ENCODE results near the gene WDR18. TPM values are rescaled to one million over a fixed set of nuclear protein-coding genes. Genes with fewer than 3 reads are reported as not detected.

The WDR18 gene
- total RNA-seq, 2 donors from 2014 or later = 26.5 to 81.5 TPM

DNA sequence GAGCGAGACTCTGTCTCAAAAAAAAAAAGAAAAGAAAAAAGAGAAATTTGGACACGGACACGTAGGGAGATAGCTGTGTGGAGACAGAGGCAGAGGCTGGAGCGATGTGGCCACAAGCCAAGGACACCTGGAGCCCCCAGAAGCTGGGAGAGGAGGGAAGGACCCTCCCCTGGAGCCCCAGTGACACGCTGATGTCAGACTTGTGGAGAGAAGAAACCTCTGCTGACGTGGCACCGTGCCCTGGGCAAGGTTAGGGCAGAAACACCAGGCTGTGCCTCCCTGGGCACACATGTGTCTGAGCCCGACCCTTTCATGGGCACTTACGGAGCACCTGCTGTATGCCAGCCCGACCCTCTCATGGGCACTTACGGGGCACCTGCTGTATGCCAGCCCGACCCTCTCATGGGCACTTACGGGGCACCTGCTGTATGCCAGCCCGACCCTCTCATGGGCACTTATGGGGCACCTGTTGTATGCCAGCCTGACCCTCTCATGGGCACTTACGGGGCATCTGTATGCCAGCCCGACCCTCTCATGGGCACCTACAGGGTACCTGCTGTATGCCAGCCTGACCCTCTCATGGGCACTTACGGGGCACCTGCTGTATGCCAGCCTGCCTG lies 40.5 kb upstream of the WDR18 start:
- H3K36me3 ChIP-seq = no peaks in the 10 kb centered on the region
- DNase-seq = no peak
- H3K9me3 ChIP-seq = no peaks in the 10 kb centered on the region
- H3K4me3 ChIP-seq = no peak overlapping the region
- H3K9ac ChIP-seq (ENCODE audit: low read depth in 2 of 2, low read length in 2 of 2) = peak overlapping the region in 1 of 2 donors; percentile 19
- intact Hi-C loops (cut with DNase I) = no loop called here
- TF ChIP-seq CTCF (IDR thresholded peaks at IDR 0.05) = no peak
- H3K27ac ChIP-seq = no peak overlapping the region
- H3K4me1 ChIP-seq = peaks cover 9% of the 10 kb centered on the region
- no peaks in the 10 kb centered on the region for H3K27me3 ChIP-seq

DNA sequence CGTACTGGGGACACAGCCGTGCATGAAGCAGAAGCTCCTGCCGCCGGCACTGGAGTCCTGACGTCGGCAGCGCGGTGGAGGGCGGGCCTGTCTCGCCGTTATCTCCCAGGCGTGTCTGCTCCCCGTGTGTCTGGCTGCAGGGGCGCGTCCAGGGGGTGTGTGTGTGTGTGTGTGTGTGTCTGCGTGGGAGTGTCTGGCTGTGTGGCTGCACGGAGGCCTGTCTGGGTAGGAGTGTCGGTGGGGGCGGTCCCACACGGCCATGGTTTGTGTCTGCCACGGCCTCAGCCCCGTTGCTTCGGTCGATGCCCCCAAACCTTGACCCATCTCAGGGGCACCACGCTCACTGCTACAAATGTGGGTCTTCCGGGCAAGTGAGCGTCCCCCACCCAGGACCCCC lies 40.0 kb upstream of the WDR18 start:
- Histone ChIP-seq H3K36me3 (no peaks in the 10 kb centered on the region), H3K4me1 (peaks cover 9% of the 10 kb centered on the region), H3K9me3 (no peaks in the 10 kb centered on the region), H3K27me3 (no peaks in the 10 kb centered on the region), H3K9ac (ENCODE audit: low read depth in 2 of 2, low read length in 2 of 2) (no peak overlapping the region), H3K27ac (no peak overlapping the region), H3K4me3 (no peak overlapping the region)
- peak; percentile 76 for DNase-seq
- TF ChIP-seq CTCF (IDR thresholded peaks at IDR 0.05) = no peak
- intact Hi-C loops (cut with DNase I) = no loop called here

- Histone ChIP-seq H3K4me1 (peaks cover 9% of the 10 kb centered on the region), H3K9ac (ENCODE audit: low read depth in 2 of 2, low read length in 2 of 2) (no peak overlapping the region), H3K4me3 (no peak overlapping the region), H3K27me3 (no peaks in the 10 kb centered on the region), H3K27ac (no peak overlapping the region), H3K36me3 (no peaks in the 10 kb centered on the region), H3K9me3 (no peaks in the 10 kb centered on the region)
- intact Hi-C loops (cut with DNase I) = no loop called here
- TF ChIP-seq CTCF (IDR thresholded peaks at IDR 0.05) = no peak
- no peak for DNase-seq
These were observed 39.4 kb upstream of the WDR18 start for GRCh38 chr19:944663-945241.

- DNase-seq = no peak
- Histone ChIP-seq H3K4me3 (no peak overlapping the region), H3K9me3 (no peaks in the 10 kb centered on the region), H3K9ac (ENCODE audit: low read depth in 2 of 2, low read length in 2 of 2) (no peak overlapping the region), H3K4me1 (peaks cover 9% of the 10 kb centered on the region), H3K36me3 (no peaks in the 10 kb centered on the region), H3K27me3 (no peaks in the 10 kb centered on the region), H3K27ac (no peak overlapping the region)
- intact Hi-C loops (cut with DNase I) = no loop called here
- TF ChIP-seq CTCF (IDR thresholded peaks at IDR 0.05) = no peak
These were observed 38.5 kb upstream of the WDR18 start for GRCh38 chr19:945401-946252.

DNA sequence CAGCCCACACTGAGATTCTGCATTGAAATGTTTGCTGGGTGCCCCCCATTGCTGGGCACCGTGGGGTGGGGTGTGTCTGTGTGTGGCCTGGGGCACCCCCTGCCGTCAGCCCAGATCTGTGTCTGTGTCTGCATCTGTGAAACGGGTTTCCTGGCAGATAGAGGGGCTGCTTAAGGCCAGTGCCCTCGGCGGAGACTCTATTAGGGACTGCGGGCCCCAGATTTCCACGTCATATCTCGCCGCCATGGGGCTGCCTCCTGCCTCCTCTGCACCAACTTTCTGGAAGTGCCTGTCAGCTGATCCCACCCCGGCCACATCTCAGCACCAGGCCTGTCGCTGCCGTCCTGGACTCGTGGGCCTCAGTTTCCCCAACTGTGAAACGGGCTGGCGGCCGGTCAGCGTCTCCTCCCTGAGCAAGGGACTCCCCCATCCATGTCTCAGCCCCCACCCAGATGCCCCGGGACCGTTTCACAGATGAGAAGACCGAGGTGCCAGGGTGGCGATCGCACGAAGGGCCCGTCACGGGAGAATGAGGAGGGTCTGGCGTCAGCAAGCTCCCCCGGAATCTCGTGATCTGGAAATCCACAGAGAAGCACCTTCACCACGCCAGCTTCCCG lies 36.9 kb upstream of the WDR18 start:
- no peak for TF ChIP-seq CTCF (IDR thresholded peaks at IDR 0.05)
- H3K4me3 ChIP-seq = no peak overlapping the region
- no peaks in the 10 kb centered on the region for H3K9me3 ChIP-seq
- H3K36me3 ChIP-seq = no peaks in the 10 kb centered on the region
- H3K9ac ChIP-seq (ENCODE audit: low read depth in 2 of 2, low read length in 2 of 2) = no peak overlapping the region
- peaks cover 4% of the 10 kb centered on the region for H3K4me1 ChIP-seq
- H3K27me3 ChIP-seq = no peaks in the 10 kb centered on the region
- H3K27ac ChIP-seq = no peak overlapping the region
- intact Hi-C loops (cut with DNase I) = no loop called here
- no peak for DNase-seq

All from colonic mucosa (tissue), 4 donors.